ENCODE data around the gene WDR1. TPM values are rescaled to one million over a fixed set of nuclear protein-coding genes. Genes with fewer than 3 reads are reported as not detected.

Gene WDR1
- total RNA-seq, 1 experiment from 2014 or later, result 367 TPM

- Mint-ChIP-seq H3K4me3 (no peak overlapping the region), H3K27ac (no peak overlapping the region; a peak in 1 of 7 replicates), H3K9me3 (no peaks in the 10 kb centered on the region), H3K36me3 (ENCODE audit: insufficient read depth in 1 of 3, low read depth in 3 of 3) (no peaks in the 10 kb centered on the region), H3K27me3 (ENCODE audit: low read depth) (peaks cover 13% of the 10 kb centered on the region), H3K4me1 (peaks cover 12 to 20% of the 10 kb centered on the region in 2 experiments)
- H3K4me2 ChIP-seq (ENCODE audit: insufficient read depth, insufficient read length, low read length), result no peak overlapping the region
- no peak overlapping the region for H2BK20ac ChIP-seq (ENCODE audit: low read depth, low read length, poor library complexity, severe bottlenecking)
- H4K5ac ChIP-seq (ENCODE audit: insufficient read length, low read depth, low read length), result no peak overlapping the region
- no peak for DNase-seq
- H2BK12ac ChIP-seq (ENCODE audit: insufficient read length, low read depth, low read length), result no peak overlapping the region
- H3K14ac ChIP-seq (ENCODE audit: insufficient read depth, low read length), result no peak overlapping the region
- H4K91ac ChIP-seq (ENCODE audit: insufficient read length, low read depth, low read length), result no peak overlapping the region
- no peaks in the 10 kb centered on the region for H3K27me3 ChIP-seq (ENCODE audit: insufficient read depth, low read length)
- no peak overlapping the region for H2BK15ac ChIP-seq (ENCODE audit: low read depth, low read length)
- no peak overlapping the region for H3K56ac ChIP-seq (ENCODE audit: insufficient read length, low read depth, low read length)
- no peak overlapping the region for H4K8ac ChIP-seq (replicated peaks; ENCODE audit: insufficient read length, low read depth, low read length)
- H3K27ac ChIP-seq (ENCODE audit: insufficient read length, low read depth, low read length), result no peak overlapping the region
- no CpG with 5 or more reads among the region's 5 CpGs for WGBS (ENCODE audit: extremely low coverage, insufficient read length, low lambda C conversion rate)
- no peak for TF ChIP-seq CTCF (conservative IDR thresholded peaks at IDR 0.05)
- no peak overlapping the region for H3K9ac ChIP-seq (ENCODE audit: extremely low read depth, insufficient read length, low read length)
- H2BK120ac ChIP-seq (ENCODE audit: low read depth, low read length, poor library complexity, severe bottlenecking), result no peak overlapping the region
- H3K23ac ChIP-seq (ENCODE audit: insufficient read length, low read depth, low read length), result no peak overlapping the region
- no peaks in the 10 kb centered on the region for H3K9me3 ChIP-seq (ENCODE audit: control insufficient read depth, low read depth, low read length)
- H3K4ac ChIP-seq (ENCODE audit: low read depth, low read length), result no peak overlapping the region
- H3T11ph ChIP-seq (ENCODE audit: low read length), result no peak overlapping the region
- H2AFZ ChIP-seq (ENCODE audit: low read length), result no peak overlapping the region
- no peak overlapping the region for H3K18ac ChIP-seq (ENCODE audit: insufficient read length, low read depth, low read length)
- no peaks in the 10 kb centered on the region for H3K23me2 ChIP-seq (ENCODE audit: insufficient read length, low read depth, low read length, poor library complexity, severe bottlenecking)
- no peaks in the 10 kb centered on the region for H3K79me1 ChIP-seq (ENCODE audit: insufficient read depth, low read depth, low read length, poor library complexity, severe bottlenecking)
- no peaks in the 10 kb centered on the region for H3K4me1 ChIP-seq (ENCODE audit: insufficient read depth, low read length)
- no peaks in the 10 kb centered on the region for H4K20me1 ChIP-seq (ENCODE audit: control insufficient read depth, insufficient read depth, insufficient read length)
- no peaks in the 10 kb centered on the region for H3K79me2 ChIP-seq (ENCODE audit: insufficient read depth, low read length)
- H2BK5ac ChIP-seq (ENCODE audit: insufficient read length, low read length), result no peak overlapping the region
- H2AK5ac ChIP-seq (ENCODE audit: insufficient read length, low read length), result no peak overlapping the region
These were observed 81.9 kb downstream of the WDR1 start for GRCh38 chr4:10034612-10035104.

Measured in H9 (cell line).